ENCODE data around the gene ITGAL. TPM values are rescaled to one million over a fixed set of nuclear protein-coding genes. Genes with fewer than 3 reads are reported as not detected.
A peak's percentile ranks its signal among the peaks of the same experiment; 100 is the strongest.

The ITGAL gene
- total RNA-seq, 1 donor from 2014 or later: 240 TPM

DNA sequence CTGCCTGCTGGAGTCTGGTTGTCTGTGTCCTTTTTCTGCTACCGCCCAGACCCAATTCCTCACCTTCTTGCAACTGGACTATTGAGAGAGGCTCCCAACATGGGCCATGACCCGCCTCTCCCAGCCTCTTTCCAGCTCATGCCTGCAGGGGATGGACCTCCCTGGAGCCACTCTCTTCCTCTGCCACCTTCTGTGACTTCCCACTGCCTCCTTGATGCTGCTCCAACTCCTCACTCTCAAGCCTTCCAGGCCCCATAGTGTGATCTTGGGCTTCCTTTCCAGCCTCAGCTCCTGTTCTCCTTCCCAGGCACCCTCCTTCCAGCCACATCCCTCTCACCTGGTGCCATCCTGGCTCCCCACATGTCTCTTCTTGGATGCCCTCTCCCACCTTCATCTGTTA is 42.7 kb downstream of the ITGAL start:
- Mint-ChIP-seq H3K4me3 (no peak overlapping the region), H3K27me3 (no peaks in the 10 kb centered on the region), H3K36me3 (ENCODE audit: low read depth) (peaks cover 87% of the 10 kb centered on the region), H3K4me1 (no peaks in the 10 kb centered on the region), H3K27ac (peak overlapping the region; percentile 6), H3K9me3 (no peaks in the 10 kb centered on the region)
- DNase-seq (no peak), ATAC-seq (ENCODE audit: low read depth) (no peak)
- POLR2A ChIA-PET: interaction anchor here (0.7 to 1.0 kb wide), 2 partner anchors 13 to 86 kb away, joined by 3 to 4 read pairs; partner anchors contain the start of gene DCTPP1
- intact Hi-C loops (cut with micrococcal nuclease): no loop called here
- no peak for TF ChIP-seq CTCF (IDR thresholded peaks at IDR 0.05)
- CTCF ChIA-PET: no interaction called here

- Mint-ChIP-seq H3K4me1 (no peaks in the 10 kb centered on the region), H3K9me3 (no peaks in the 10 kb centered on the region), H3K36me3 (ENCODE audit: low read depth) (peaks cover 77% of the 10 kb centered on the region), H3K27ac (peak overlapping the region; percentile 30), H3K27me3 (no peaks in the 10 kb centered on the region), H3K4me3 (no peak overlapping the region)
- ChIA-PET POLR2A (interaction anchor here (0.7 kb wide), 1 partner anchor 141 kb away, joined by 3 read pairs; no protein-coding TSS in a partner anchor), CTCF (no interaction called here)
- ATAC-seq (ENCODE audit: low read depth) (no peak), DNase-seq (no peak)
- intact Hi-C loops (cut with micrococcal nuclease): no loop called here
- TF ChIP-seq CTCF (IDR thresholded peaks at IDR 0.05): no peak
Measured at GRCh38 chr16:30518552-30518951, 46.0 kb downstream of the ITGAL start.

- ATAC-seq (ENCODE audit: low read depth): no peak
- Mint-ChIP-seq H3K4me1 (no peaks in the 10 kb centered on the region), H3K27ac (no peak overlapping the region), H3K27me3 (no peaks in the 10 kb centered on the region), H3K4me3 (no peak overlapping the region), H3K9me3 (no peaks in the 10 kb centered on the region), H3K36me3 (ENCODE audit: low read depth) (peaks cover 73% of the 10 kb centered on the region)
- TF ChIP-seq CTCF (IDR thresholded peaks at IDR 0.05): no peak
- CTCF ChIA-PET: no interaction called here
- intact Hi-C loops (cut with micrococcal nuclease): no loop called here
- DNase-seq: no peak
- POLR2A ChIA-PET: interaction anchor here (0.7 to 0.8 kb wide), 2 partner anchors 39 to 141 kb away, joined by 3 read pairs; partner anchors contain the start of gene ZNF764
Measured at GRCh38 chr16:30519120-30520049, 46.8 kb downstream of the ITGAL start.

- ATAC-seq (ENCODE audit: low read depth) (no peak), DNase-seq (no peak)
- ChIA-PET CTCF (no interaction called here), POLR2A (interaction anchor here (0.6 kb wide), 2 partner anchors 70 to 196 kb away, joined by 3 to 8 read pairs; no protein-coding TSS in a partner anchor)
- peak overlapping the region; percentile 41 for H3K27ac Mint-ChIP-seq
- H3K4me1 Mint-ChIP-seq: peaks cover 5% of the 10 kb centered on the region
- intact Hi-C loops (cut with micrococcal nuclease): no loop called here
- peaks cover 66% of the 10 kb centered on the region for H3K36me3 Mint-ChIP-seq (ENCODE audit: low read depth)
- H3K9me3 Mint-ChIP-seq: no peaks in the 10 kb centered on the region
- no peak for TF ChIP-seq CTCF (IDR thresholded peaks at IDR 0.05)
- H3K27me3 Mint-ChIP-seq: no peaks in the 10 kb centered on the region
- no peak overlapping the region for H3K4me3 Mint-ChIP-seq
Measured at GRCh38 chr16:30521476-30521872, 48.9 kb downstream of the ITGAL start.

DNA sequence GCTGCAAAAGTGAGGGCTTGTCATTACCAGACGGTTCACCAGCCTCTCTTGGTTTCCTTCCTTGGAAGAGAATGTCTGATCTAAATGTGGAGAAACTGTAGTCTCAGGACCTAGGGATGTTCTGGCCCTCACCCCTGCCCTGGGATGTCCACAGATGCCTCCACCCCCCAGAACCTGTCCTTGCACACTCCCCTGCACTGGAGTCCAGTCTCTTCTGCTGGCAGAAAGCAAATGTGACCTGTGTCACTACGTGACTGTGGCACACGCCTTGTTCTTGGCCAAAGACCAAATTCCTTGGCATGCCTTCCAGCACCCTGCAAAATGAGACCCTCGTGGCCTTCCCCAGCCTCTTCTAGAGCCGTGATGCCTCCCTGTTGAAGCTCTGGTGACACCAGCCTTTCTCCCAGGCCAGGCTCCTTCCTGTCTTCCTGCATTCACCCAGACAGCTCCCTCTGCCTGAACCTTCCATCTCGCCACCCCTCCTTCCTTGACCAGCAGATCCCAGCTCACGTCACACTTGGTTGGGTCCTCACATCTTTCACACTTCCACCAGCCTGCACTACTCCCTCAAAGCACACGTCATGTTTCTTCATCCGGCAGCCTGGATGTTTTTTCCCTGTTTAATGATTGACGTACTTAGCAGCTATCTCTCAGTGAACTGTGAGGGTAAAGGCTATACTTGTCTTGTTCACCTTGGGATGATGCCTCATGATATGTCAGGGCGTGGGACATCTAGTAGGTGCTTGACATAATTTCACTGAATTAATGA is 49.5 kb downstream of the ITGAL start:
- no peak for DNase-seq
- intact Hi-C loops (cut with micrococcal nuclease): no loop called here

More for the DNA sequence above, 49.5 kb downstream of the ITGAL start:
- ATAC-seq (ENCODE audit: low read depth): no peak
- Mint-ChIP-seq H3K27ac (no peak overlapping the region), H3K27me3 (no peaks in the 10 kb centered on the region), H3K4me3 (no peak overlapping the region), H3K4me1 (peaks cover 5% of the 10 kb centered on the region), H3K36me3 (ENCODE audit: low read depth) (peaks cover 60% of the 10 kb centered on the region), H3K9me3 (no peaks in the 10 kb centered on the region)
- CTCF ChIA-PET: no interaction called here
- POLR2A ChIA-PET: interaction anchor here (0.5 to 1.3 kb wide), 7 partner anchors 8 to 169 kb away, joined by 3 to 8 read pairs (median 3); no protein-coding TSS in a partner anchor
- no peak for TF ChIP-seq CTCF (IDR thresholded peaks at IDR 0.05)

Measured in activated B cell treated with CpG ODN at 0.5 μM for 24 hours (primary cell).